Gastroesophageal sphincter (tissue), 4 donors: Measurements from ENCODE around the gene ABTB2. TPM values are rescaled to one million over a fixed set of nuclear protein-coding genes. Genes with fewer than 3 reads are reported as not detected.

Experiments
- ATAC-seq: fragments of 150-250 bp; one replicate; pipeline ENCODE4 v1.9.1; 2016; ENCODE audit warnings: mild to moderate bottlenecking, moderate library complexity
- H3K27ac ChIP-seq, 4 donors: fragments of 200-600 bp; sonication (generic) in 3 of 4; 1 replicate in 3 of 4; 2 replicates in 1 of 4; pipeline ENCODE4 v1.5.1; 2016 to 2019
- H3K27me3 ChIP-seq: fragments of 200-600 bp; sonication (generic); one replicate; pipeline ENCODE4 v1.5.1; 2019
- H3K36me3 ChIP-seq, 2 donors: fragments of 200-600 bp; sonication (generic); one replicate each; pipeline ENCODE4 v1.5.1; 2019; ENCODE audit warnings: control low read depth in 1 of 2
- H3K4me1 ChIP-seq, 3 donors: fragments of 200-600 bp; sonication (generic); 1 replicate in 2 of 3; 2 replicates in 1 of 3; pipeline ENCODE4 v1.5.1; 2016 to 2019; ENCODE audit warnings: control low read depth in 2 of 3
- H3K4me3 ChIP-seq, 2 donors: fragments of 200-600 bp; sonication (generic); one replicate each; pipeline ENCODE4 v1.5.1; 2019; ENCODE audit warnings: mild to moderate bottlenecking in 1 of 2, moderate library complexity in 1 of 2
- H3K9me3 ChIP-seq, 3 donors: fragments of 200-600 bp; sonication (generic); one replicate each; pipeline ENCODE4 v1.5.1; 2017 to 2019; ENCODE audit warnings: control low read depth in 2 of 3
- CTCF ChIP-seq, 4 experiments: fragments of 200-600 bp in 2 of 4; fragments of 450-650 bp in 2 of 4; sonication (generic) in 1 of 4; IDR thresholded peaks; one replicate each; pipeline ENCODE4 v1.5.1; 2017 to 2019; ENCODE audit warnings: antibody characterized with exemption in 4 of 4, mild to moderate bottlenecking in 2 of 4, moderate library complexity in 2 of 4
- EP300 ChIP-seq: sonication (generic); formaldehyde crosslinking; IDR thresholded peaks from one replicate; pipeline ENCODE4 v1.6.1; 2017; ENCODE audit warnings: antibody characterized with exemption, mild to moderate bottlenecking
- POLR2A ChIP-seq, 2 donors: fragments of 450-650 bp; IDR thresholded peaks; one replicate each; pipeline ENCODE4 v1.6.1; 2017; ENCODE audit warnings: antibody characterized with exemption in 2 of 2, mild to moderate bottlenecking in 2 of 2, moderate library complexity in 1 of 2
- POLR2AphosphoS5 ChIP-seq: sonication (generic); formaldehyde crosslinking; IDR thresholded peaks from one replicate; pipeline ENCODE4 v1.6.1; 2017; ENCODE audit warnings: antibody characterized with exemption
- WGBS, 2 donors: methylation state at CpG; one replicate each; pipeline ENCODE4 v1.1.5; 2018; ENCODE audit warnings: low coverage in 1 of 2; 5-methylcytosine and 5-hydroxymethylcytosine counted together
- total RNA-seq, 4 donors: library from RNA; depleted of rRNA; stranded (reverse); fragments of >200 nt; gene quantifications; one replicate each; pipeline ENCODE4 v1.1.0, GENCODE V29; 2016

The ABTB2 gene
- total RNA-seq, 4 donors from 2014 or later, result 4.1 to 11.0 (median 7.5) TPM

- Histone ChIP-seq H3K4me3 (no peak overlapping the region), H3K9me3 (no peaks in the 10 kb centered on the region), H3K27me3 (no peaks in the 10 kb centered on the region), H3K36me3 (peaks cover 0 to 80% of the 10 kb centered on the region in 2 donors), H3K27ac (no peak overlapping the region), H3K4me1 (peaks cover 0 to 24% (median 18%) of the 10 kb centered on the region in 3 donors)
- no peak for ATAC-seq
- WGBS, 2 donors, result 100% methylated on average over 3 of the region's 5 CpGs; no CpG with 5 or more reads in 1 of the 2 donors
- TF ChIP-seq POLR2AphosphoS5, result no peak
- TF ChIP-seq EP300, result no peak
- TF ChIP-seq CTCF (IDR thresholded peaks at IDR 0.05), result no peak
- TF ChIP-seq POLR2A (IDR thresholded peaks at IDR 0.05), result no peak
Measured at GRCh38 chr11:34151166-34151565, 206.6 kb downstream of the ABTB2 start.

GRCh38 chr11:34150494-34151151 is 207.2 kb downstream of the ABTB2 start:
- Histone ChIP-seq H3K36me3 (peaks cover 0 to 86% of the 10 kb centered on the region in 2 donors), H3K4me3 (no peak overlapping the region), H3K27me3 (no peaks in the 10 kb centered on the region), H3K4me1 (peaks cover 0 to 18% (median 12%) of the 10 kb centered on the region in 3 donors), H3K9me3 (no peaks in the 10 kb centered on the region), H3K27ac (no peak overlapping the region)
- WGBS, 2 donors, result 82% methylated on average over 3 of the region's 6 CpGs; no CpG with 5 or more reads in 1 of the 2 donors
- TF ChIP-seq POLR2A (IDR thresholded peaks at IDR 0.05) (no peak), CTCF (IDR thresholded peaks at IDR 0.05) (no peak), EP300 (no peak), POLR2AphosphoS5 (no peak)
- no peak for ATAC-seq

GRCh38 chr11:34149786-34150185 is 208.0 kb downstream of the ABTB2 start:
- peaks cover 0 to 94% of the 10 kb centered on the region in 2 donors for H3K36me3 ChIP-seq

GRCh38 chr11:34149274-34149673 is 208.5 kb downstream of the ABTB2 start:
- peaks cover 0 to 97% of the 10 kb centered on the region in 2 donors for H3K36me3 ChIP-seq
- H3K27me3 ChIP-seq, result no peaks in the 10 kb centered on the region
- ATAC-seq, result no peak
- TF ChIP-seq POLR2AphosphoS5, result no peak
- TF ChIP-seq EP300, result no peak
- no peak for TF ChIP-seq POLR2A (IDR thresholded peaks at IDR 0.05)
- no peak for TF ChIP-seq CTCF (IDR thresholded peaks at IDR 0.05)
- H3K9me3 ChIP-seq, result no peaks in the 10 kb centered on the region
- H3K4me3 ChIP-seq, result no peak overlapping the region
- H3K27ac ChIP-seq, result no peak overlapping the region
- 83% methylated on average over 2 of the region's 7 CpGs; no CpG with 5 or more reads in 1 of the 2 donors for WGBS, 2 donors
- peaks cover 0 to 5% (median under 1%) of the 10 kb centered on the region in 3 donors for H3K4me1 ChIP-seq

More at GRCh38 chr11:34149786-34150185, 208.0 kb downstream of the ABTB2 start:
- Histone ChIP-seq H3K27ac (no peak overlapping the region), H3K27me3 (no peaks in the 10 kb centered on the region), H3K4me1 (peaks cover 0 to 10% (median 4%) of the 10 kb centered on the region in 3 donors), H3K4me3 (no peak overlapping the region), H3K9me3 (no peaks in the 10 kb centered on the region)
- no peak for ATAC-seq
- TF ChIP-seq EP300 (no peak), POLR2AphosphoS5 (no peak), CTCF (IDR thresholded peaks at IDR 0.05) (peak in 1 of 4 experiments; percentile 43)
- 100% methylated on average over 1 of the region's 13 CpGs; no CpG with 5 or more reads in 1 of the 2 donors for WGBS, 2 donors
